IPS-20b (cell line): ENCODE data around the gene RND1.
"Not testable (repeated sequence)": the region's sequence is repeated elsewhere in the genome, so short reads cannot be mapped to it uniquely, and the experiment has no call there.

Source experiments
- H3K27ac ChIP-seq: one replicate; pipeline ENCODE4 v1.5.1; 2013; ENCODE audit warnings: low read length
- H3K27me3 ChIP-seq: 2 replicates; pipeline ENCODE4 v1.6.1; 2013; ENCODE audit warnings: mild to moderate bottlenecking, low read length, inconsistent platforms; ENCODE audit not compliant: insufficient read depth
- H3K36me3 ChIP-seq: 2 replicates; pipeline ENCODE4 v1.6.1; 2013; ENCODE audit warnings: low read depth, mild to moderate bottlenecking, inconsistent platforms, low read length, moderate library complexity; ENCODE audit not compliant: insufficient read depth
- H3K4me1 ChIP-seq: 2 replicates; pipeline ENCODE4 v1.6.1; 2013; ENCODE audit warnings: mild to moderate bottlenecking, control low read depth, inconsistent platforms, low read length, moderate library complexity; ENCODE audit not compliant: insufficient read depth
- H3K4me3 ChIP-seq: 2 replicates; pipeline ENCODE4 v1.5.1; 2013; ENCODE audit warnings: mild to moderate bottlenecking, low read length, inconsistent platforms
- H3K9ac ChIP-seq: 2 replicates; pipeline ENCODE4 v1.6.1; 2013; ENCODE audit warnings: low read depth, mild to moderate bottlenecking, inconsistent platforms, low read length, moderate library complexity
- H3K9me3 ChIP-seq: 2 replicates; pipeline ENCODE4 v1.6.1; 2013; ENCODE audit warnings: mild to moderate bottlenecking, low read depth, low read length, inconsistent platforms; ENCODE audit not compliant: insufficient read depth

RND1 gene

DNA sequence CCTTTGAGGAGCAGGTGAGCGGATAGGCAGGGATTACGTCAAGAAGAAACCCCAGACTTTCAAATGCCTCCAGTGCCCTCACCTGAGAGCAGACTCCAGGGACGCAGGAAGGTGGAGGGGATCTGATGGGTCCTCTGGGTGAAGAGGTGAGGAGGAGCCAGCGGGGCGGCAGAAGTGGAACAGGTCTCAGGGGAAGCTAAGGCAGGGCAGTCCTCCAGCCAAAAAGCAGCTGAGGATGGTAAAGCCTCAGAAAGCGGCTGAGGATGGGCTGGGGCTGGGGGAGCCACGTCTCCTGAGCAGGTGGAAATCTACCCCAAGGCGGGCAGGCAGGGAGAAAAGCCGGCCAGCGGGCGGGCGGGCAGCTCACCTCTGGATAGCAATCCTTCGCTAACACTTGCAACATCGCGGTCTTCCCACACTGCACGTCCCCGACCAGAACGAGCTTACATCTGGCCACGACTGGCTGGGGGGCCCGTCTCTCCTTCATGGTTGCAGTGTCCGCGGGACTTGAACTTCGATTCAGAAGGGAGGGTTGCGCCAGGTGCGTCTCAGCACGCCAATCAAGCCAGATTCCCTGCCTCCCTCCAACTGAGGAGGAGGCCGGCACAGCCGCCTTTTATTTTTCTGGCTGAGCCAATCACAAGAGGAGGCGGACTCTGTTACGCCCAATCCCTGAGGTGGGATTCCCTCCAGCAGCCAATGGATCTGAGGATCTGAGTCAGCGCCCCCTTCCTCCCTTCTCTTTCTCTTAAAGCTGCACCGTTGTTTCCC is at the start of gene RND1:
Gene RND1 (minus strand): TSS at position 590 of the 771 bp plus-strand sequence. CDS start 103 bp downstream, at position 487.
- peak within 1 kb of the TSS; percentile 93 for H3K9ac ChIP-seq
- H3K27ac ChIP-seq = peak within 1 kb of the TSS; percentile 53
- H3K9me3 ChIP-seq = no peaks in the 10 kb centered on the region
- peak within 1 kb of the TSS; percentile 98 for H3K4me3 ChIP-seq
- H3K36me3 ChIP-seq = peaks cover 34% of the 10 kb centered on the region
- peaks cover 20% of the 10 kb centered on the region for H3K4me1 ChIP-seq
- no peaks in the 10 kb centered on the region for H3K27me3 ChIP-seq

DNA sequence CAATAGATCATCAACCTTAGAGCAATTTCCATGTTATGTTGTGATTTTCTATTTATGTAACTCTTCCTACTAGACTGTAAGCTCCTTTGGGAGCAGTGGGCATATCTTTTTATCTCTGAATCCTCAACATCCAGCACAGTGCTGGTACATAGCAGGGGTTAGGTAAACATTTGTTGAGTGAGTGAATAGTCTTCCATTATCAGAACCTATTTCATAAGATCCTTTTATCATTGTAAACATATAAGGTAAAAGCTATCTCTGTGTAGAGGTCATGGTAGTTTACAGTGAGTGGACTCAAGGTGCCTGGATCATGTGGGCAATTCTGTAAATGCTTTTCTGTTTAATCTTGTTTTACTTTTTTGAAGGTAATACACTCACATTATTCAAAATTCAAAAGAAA is 44.5 kb upstream of the RND1 start:
- Histone ChIP-seq H3K9ac (no peak overlapping the region), H3K36me3 (no peaks in the 10 kb centered on the region), H3K9me3 (no peaks in the 10 kb centered on the region), H3K27me3 (no peaks in the 10 kb centered on the region; the same call in 1 of the 2 replicates), H3K4me1 (no peaks in the 10 kb centered on the region), H3K27ac (no peak overlapping the region), H3K4me3 (no peak overlapping the region)

DNA sequence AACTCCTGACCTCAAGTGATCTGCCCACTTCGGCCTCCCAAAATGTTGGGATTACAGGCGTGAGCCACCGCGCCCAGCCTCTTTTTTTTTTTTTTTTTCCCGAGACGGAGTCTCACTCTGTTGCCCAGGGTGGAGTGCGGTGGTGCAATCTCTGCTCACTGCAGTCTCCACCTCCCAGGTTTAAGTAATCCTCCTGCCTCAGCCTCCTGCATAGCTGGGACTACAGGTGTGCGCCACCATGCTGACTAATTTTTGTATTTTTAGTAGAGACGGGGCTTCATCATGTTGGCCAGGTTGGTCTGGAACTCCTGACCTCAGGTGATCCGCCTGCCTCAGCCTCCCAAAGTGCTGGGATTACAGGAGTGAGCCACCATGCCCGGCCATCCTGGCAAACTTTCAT is 44.0 kb upstream of the RND1 start:
- H3K9me3 ChIP-seq, H3K9ac ChIP-seq, H3K27ac ChIP-seq, H3K4me1 ChIP-seq, H3K27me3 ChIP-seq, H3K4me3 ChIP-seq, H3K36me3 ChIP-seq: not testable (repeated sequence)

DNA sequence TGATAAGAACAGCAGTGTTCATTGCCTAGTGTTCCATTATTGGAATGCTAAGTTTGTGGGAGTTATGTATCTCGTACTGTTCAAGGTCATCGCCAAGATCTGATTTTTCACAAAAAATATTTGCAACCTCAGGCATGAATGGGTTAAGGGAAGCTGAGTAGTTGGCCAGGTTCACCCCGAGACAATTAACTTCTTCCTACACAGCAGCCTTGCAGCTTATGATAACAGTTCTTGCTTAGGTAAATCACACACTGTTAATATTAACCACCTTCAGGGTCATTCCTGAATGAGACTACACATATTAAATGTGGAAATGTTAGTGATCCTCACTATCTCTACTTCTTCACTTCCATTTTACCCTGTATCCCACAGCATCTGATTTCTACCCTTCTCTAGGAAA is 41.6 kb upstream of the RND1 start:
- no peak overlapping the region for H3K9ac ChIP-seq
- H3K9me3 ChIP-seq = no peaks in the 10 kb centered on the region
- no peak overlapping the region for H3K27ac ChIP-seq
- H3K27me3 ChIP-seq = no peaks in the 10 kb centered on the region; the same call in 1 of the 2 replicates
- no peaks in the 10 kb centered on the region for H3K4me1 ChIP-seq
- no peaks in the 10 kb centered on the region for H3K36me3 ChIP-seq
- no peak overlapping the region for H3K4me3 ChIP-seq

DNA sequence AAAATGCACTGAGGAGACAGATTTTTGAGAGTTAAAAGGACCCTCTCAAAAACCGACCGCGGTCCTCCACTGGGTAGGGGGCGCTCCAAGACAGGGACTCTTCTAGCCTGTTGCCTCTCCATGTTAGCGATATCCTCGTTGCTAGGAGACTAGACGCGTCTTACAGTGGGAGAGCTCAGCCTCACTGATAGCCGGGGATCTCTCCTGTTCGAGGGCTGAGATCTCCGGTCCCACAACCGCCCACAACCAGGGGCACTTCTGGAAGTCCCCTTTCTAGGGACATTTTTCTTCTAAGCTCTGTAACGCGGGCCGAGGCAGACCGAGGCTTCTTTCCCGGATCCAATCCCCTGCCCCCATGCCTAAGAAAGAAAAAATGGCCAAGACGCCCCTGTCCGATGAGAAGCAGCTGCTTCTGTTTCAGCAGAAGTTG is 38.3 kb upstream of the RND1 start:
- H3K9ac ChIP-seq = peak overlapping the region; percentile 36; the same call in 1 of the 2 replicates
- H3K9me3 ChIP-seq = no peaks in the 10 kb centered on the region
- no peaks in the 10 kb centered on the region for H3K4me1 ChIP-seq
- H3K27ac ChIP-seq = no peak overlapping the region
- peak overlapping the region; percentile 63 for H3K4me3 ChIP-seq
- no peaks in the 10 kb centered on the region for H3K36me3 ChIP-seq
- H3K27me3 ChIP-seq = no peaks in the 10 kb centered on the region; the same call in 1 of the 2 replicates

DNA sequence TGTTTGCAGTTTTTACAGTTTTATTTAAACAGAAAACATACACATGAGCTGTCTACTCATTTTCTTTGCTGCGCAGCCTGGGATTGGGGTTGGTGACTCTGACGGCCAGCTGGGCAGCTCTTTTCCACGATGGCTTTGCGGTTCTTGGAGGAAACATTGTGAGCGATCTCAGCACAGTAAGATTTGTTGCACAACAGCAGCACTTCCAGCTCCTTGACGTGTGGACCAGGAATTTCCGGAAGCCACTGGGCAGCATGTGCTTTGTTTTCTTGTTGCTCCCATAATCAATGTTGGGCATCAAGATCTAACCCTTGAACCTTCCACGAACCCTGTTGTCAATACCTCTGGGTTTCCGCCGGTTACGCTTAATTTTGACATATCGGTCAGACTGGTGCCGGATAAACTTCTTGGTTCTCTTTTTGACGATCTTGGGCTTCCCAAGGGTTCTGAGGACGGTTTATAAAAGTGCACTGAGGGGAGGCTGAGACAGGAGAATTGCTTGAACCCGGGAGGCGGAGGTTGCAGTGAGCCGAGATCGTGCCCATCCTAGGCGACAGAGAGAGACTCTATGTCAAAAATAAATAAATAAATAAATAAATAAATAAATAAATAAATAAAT is 37.8 kb upstream of the RND1 start:
- no peaks in the 10 kb centered on the region for H3K36me3 ChIP-seq
- no peak overlapping the region for H3K27ac ChIP-seq
- no peaks in the 10 kb centered on the region; the same call in 1 of the 2 replicates for H3K27me3 ChIP-seq
- H3K9ac ChIP-seq = no peak overlapping the region
- H3K4me1 ChIP-seq = no peaks in the 10 kb centered on the region
- no peaks in the 10 kb centered on the region for H3K9me3 ChIP-seq
- H3K4me3 ChIP-seq = no peak overlapping the region

DNA sequence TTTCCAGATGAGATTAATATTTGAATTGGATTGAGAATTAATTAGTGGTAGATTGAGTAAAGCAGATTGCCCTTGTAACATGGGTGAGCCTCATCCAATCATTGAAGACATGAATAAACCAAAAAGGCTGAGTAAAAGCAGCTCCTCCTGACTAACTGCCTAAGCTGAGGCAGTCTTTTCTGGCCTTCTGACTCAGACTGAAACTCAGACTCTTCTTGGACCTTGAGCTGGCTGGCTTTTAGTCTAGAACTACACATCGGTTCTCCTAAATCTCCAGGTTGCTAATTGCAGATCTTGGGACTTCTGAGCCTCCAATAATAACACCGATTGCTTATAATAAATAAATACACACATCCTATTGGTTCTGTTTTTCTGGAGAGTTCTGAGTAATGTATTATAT is 35.6 kb upstream of the RND1 start:
- H3K27ac ChIP-seq = no peak overlapping the region
- no peak overlapping the region for H3K9ac ChIP-seq
- H3K27me3 ChIP-seq = peaks cover 3% of the 10 kb centered on the region; the same call in 1 of the 2 replicates
- no peaks in the 10 kb centered on the region for H3K36me3 ChIP-seq
- no peaks in the 10 kb centered on the region for H3K4me1 ChIP-seq
- H3K9me3 ChIP-seq = no peaks in the 10 kb centered on the region
- H3K4me3 ChIP-seq = no peak overlapping the region

DNA sequence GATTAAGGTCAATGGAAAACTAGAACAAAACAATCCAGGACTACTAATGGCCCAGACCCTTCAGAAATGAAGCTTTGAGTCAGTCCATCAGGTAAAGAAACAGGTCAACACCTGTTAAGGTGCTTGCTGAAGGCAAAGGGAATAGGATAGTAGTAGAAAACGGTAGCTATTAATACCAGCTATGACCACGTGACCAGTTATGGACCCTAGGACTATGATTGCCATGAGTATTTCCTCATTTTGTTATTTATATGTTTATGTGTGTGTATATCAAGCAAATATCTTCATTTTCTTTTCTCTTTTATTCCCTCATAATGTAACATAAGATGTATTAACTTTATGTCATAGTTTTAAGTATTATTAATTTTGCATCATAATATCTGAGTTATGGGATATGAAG is 34.0 kb upstream of the RND1 start:
- Histone ChIP-seq H3K4me1 (no peaks in the 10 kb centered on the region), H3K4me3 (no peak overlapping the region)

DNA sequence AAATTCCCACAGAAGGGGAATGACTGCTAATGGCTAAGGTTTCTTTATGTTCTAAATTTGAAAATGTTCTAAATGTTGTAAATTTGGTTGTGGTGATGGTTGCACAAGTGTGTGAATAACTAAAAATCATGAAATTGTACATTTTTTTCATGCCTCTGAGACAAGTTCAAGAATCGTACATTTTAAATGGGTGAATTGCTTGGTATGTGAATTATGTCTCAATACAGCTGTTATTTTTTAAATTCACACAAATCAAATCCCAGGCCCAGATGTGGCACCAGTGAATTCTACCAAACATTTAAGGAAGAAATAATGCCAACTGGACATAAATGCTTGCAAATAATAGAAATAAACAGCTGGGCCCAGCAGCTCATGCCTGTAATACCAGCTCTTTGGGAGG is 28.6 kb upstream of the RND1 start:
- no peaks in the 10 kb centered on the region for H3K36me3 ChIP-seq
- peaks cover 13% of the 10 kb centered on the region for H3K27me3 ChIP-seq
- H3K4me3 ChIP-seq = no peak overlapping the region
- H3K9ac ChIP-seq = no peak overlapping the region
- no peaks in the 10 kb centered on the region for H3K4me1 ChIP-seq
- no peak overlapping the region for H3K27ac ChIP-seq
- no peaks in the 10 kb centered on the region for H3K9me3 ChIP-seq

More for the DNA sequence above, 34.0 kb upstream of the RND1 start:
- H3K9me3 ChIP-seq = no peaks in the 10 kb centered on the region
- H3K27ac ChIP-seq = no peak overlapping the region
- H3K9ac ChIP-seq = no peak overlapping the region
- H3K27me3 ChIP-seq = peaks cover 3% of the 10 kb centered on the region; the same call in 1 of the 2 replicates
- no peaks in the 10 kb centered on the region for H3K36me3 ChIP-seq

DNA sequence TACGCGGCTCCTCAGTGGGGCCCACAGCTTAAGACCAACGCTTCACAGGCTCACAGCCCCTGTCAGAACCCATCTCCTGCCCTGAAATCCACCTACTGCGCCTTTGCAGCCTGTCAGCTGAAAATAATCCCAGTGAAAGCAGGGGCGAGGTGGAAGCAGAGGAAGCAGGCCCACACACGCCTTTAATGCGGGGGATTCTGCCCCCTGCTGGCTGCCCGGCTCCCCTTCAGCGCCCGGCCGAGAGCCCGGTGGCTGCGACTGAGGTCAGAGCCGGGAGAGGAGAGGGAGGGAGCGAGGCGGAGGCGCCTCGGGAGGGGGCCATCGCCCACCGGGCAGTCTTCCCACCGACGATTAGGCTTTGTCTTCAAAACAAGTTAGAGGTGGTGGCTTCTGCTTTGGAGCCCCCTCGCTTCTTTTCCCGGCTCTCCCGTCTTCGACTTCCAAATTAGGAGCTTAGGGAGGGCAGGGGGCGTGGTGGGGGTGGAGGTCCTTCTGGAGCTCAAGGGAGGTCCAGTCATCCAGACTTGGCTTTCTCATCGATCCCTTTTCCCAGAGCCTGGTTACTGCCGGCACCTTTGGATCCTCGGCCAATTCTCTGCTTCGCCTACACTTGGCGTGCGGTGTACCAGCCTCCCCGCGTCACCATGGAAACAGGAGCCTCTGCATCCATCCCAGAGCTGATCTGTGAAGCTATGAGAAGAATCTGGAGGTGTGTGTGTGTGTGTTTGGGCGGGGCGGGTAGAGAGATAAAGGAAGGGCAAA is 25.2 kb upstream of the RND1 start:
- Histone ChIP-seq H3K36me3 (no peaks in the 10 kb centered on the region), H3K9ac (no peak overlapping the region; the same call in 1 of the 2 replicates), H3K27ac (no peak overlapping the region), H3K9me3 (no peaks in the 10 kb centered on the region), H3K4me3 (peak overlapping the region; percentile 62), H3K27me3 (peaks cover 10% of the 10 kb centered on the region), H3K4me1 (no peaks in the 10 kb centered on the region)

DNA sequence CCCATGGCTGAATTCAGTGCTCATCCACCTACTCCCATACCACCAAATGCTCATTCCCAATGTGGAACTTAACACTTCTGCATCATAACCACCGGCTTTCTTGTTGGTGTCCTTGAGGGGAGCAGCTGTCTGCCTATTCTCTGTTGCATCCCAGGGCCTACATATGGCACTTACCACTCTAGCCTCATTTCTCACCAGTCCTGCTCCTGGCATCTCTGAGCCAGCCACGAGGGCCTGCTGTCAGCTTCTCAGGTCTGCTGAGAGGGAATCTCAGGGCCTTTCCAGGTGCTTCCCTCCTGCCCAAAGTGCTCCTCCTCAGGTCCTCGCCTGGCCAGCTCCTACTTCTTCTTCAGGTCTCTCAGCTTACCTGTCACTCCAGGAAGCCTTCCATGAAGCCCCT is 24.0 kb upstream of the RND1 start:
- Histone ChIP-seq H3K27me3 (peaks cover 10% of the 10 kb centered on the region), H3K4me3 (no peak overlapping the region), H3K4me1 (no peaks in the 10 kb centered on the region), H3K27ac (no peak overlapping the region), H3K9ac (no peak overlapping the region), H3K36me3 (no peaks in the 10 kb centered on the region), H3K9me3 (no peaks in the 10 kb centered on the region)
